Measurements from ENCODE around the gene SNCA. TPM values are rescaled to one million over a fixed set of nuclear protein-coding genes. Genes with fewer than 3 reads are reported as not detected.

SNCA gene
- polyA plus RNA-seq, 2 donors, result 2.0 to 7.4 TPM

GRCh38 chr4:89720981-89721380 lies 116.0 kb downstream of the SNCA start:
- no peak overlapping the region for H3K27ac ChIP-seq (ENCODE audit: low read depth in 2 of 2, low read length in 1 of 2)
- H3K4me1 ChIP-seq (ENCODE audit: control insufficient read depth in 2 of 2, insufficient read depth in 2 of 2, low read length in 1 of 2), result no peaks in the 10 kb centered on the region
- no peaks in the 10 kb centered on the region for H3K27me3 ChIP-seq (ENCODE audit: control insufficient read depth in 1 of 2, insufficient read depth in 2 of 2, low read length in 2 of 2)
- H3K9me3 ChIP-seq (ENCODE audit: control insufficient read depth in 2 of 2, insufficient read depth in 1 of 2, low read depth in 1 of 2, low read length in 1 of 2), result no peaks in the 10 kb centered on the region
- no peak overlapping the region for H3K4me3 ChIP-seq (ENCODE audit: low read depth in 1 of 2, low read length in 2 of 2)
- no peaks in the 10 kb centered on the region for H3K36me3 ChIP-seq (ENCODE audit: control insufficient read depth in 2 of 2, insufficient read depth in 2 of 2, low read length in 1 of 2)
- WGBS, 2 donors, result 49 to 55% methylated on average over 2 of the region's 2 CpGs

DNA sequence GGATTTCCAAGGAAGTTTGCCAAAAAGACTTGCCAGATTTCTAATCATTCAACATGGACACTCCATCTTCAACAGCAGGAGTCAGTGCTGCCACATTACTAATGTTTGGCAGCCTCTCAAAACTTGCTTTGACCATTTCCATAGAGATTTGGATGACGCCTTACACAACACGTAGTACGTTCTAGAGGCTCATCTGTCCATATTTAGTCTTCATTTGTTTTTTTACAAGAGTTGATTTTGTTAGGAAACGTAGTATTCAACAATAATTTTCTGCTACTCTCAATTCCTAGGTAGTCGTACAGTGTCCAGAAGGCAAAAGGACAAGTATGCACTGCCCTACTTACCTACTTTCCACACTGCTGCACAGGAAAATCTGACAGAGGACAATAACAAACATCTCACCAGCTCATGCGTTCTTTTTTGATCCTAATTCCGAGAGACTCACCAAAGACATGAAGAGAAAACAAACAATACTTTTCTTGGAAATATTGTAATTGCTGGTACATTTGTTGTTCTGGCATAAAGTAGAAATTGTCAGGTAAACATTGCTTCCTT lies 117.3 kb downstream of the SNCA start:
- Histone ChIP-seq H3K4me1 (ENCODE audit: control insufficient read depth in 2 of 2, insufficient read depth in 2 of 2, low read length in 1 of 2) (no peaks in the 10 kb centered on the region), H3K27ac (ENCODE audit: low read depth in 2 of 2, low read length in 1 of 2) (no peak overlapping the region), H3K9me3 (ENCODE audit: control insufficient read depth in 2 of 2, insufficient read depth in 1 of 2, low read depth in 1 of 2, low read length in 1 of 2) (no peaks in the 10 kb centered on the region), H3K27me3 (ENCODE audit: control insufficient read depth in 1 of 2, insufficient read depth in 2 of 2, low read length in 2 of 2) (no peaks in the 10 kb centered on the region), H3K36me3 (ENCODE audit: control insufficient read depth in 2 of 2, insufficient read depth in 2 of 2, low read length in 1 of 2) (no peaks in the 10 kb centered on the region), H3K4me3 (ENCODE audit: low read depth in 1 of 2, low read length in 2 of 2) (no peak overlapping the region)
- WGBS, 2 donors, result 83 to 88% methylated on average over 7 of the region's 7 CpGs

DNA sequence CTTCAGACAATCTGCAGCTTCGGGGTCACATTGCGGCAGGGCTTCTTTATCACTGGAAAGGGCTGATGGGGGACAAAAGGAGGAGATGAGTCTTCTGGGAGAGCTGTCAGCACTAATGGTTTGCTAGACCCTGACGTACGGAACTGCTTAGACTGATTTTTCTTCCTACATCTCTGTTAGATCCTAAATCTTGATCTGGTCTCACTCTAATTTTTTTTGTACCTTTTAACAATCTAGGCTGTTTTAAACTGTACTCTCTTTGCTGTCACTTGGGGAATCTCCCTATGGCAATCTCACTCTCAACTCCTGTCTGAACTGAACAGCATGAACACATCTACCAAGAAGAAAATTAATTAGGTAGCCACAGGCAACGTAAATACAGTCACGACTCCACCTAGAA lies 120.1 kb downstream of the SNCA start:
- 58 to 64% methylated on average over 6 of the region's 6 CpGs for WGBS, 2 donors
- H3K4me1 ChIP-seq (ENCODE audit: control insufficient read depth in 2 of 2, insufficient read depth in 2 of 2, low read length in 1 of 2), result no peaks in the 10 kb centered on the region
- no peaks in the 10 kb centered on the region for H3K9me3 ChIP-seq (ENCODE audit: control insufficient read depth in 2 of 2, insufficient read depth in 1 of 2, low read depth in 1 of 2, low read length in 1 of 2)
- H3K4me3 ChIP-seq (ENCODE audit: low read depth in 1 of 2, low read length in 2 of 2), result no peak overlapping the region
- no peak overlapping the region for H3K27ac ChIP-seq (ENCODE audit: low read depth in 2 of 2, low read length in 1 of 2)
- no peaks in the 10 kb centered on the region for H3K27me3 ChIP-seq (ENCODE audit: control insufficient read depth in 1 of 2, insufficient read depth in 2 of 2, low read length in 2 of 2)
- no peaks in the 10 kb centered on the region for H3K36me3 ChIP-seq (ENCODE audit: control insufficient read depth in 2 of 2, insufficient read depth in 2 of 2, low read length in 1 of 2)

GRCh38 chr4:89715631-89716030 lies 121.3 kb downstream of the SNCA start:
- no peaks in the 10 kb centered on the region for H3K4me1 ChIP-seq (ENCODE audit: control insufficient read depth in 2 of 2, insufficient read depth in 2 of 2, low read length in 1 of 2)
- no peak overlapping the region for H3K4me3 ChIP-seq (ENCODE audit: low read depth in 1 of 2, low read length in 2 of 2)
- no peaks in the 10 kb centered on the region for H3K9me3 ChIP-seq (ENCODE audit: control insufficient read depth in 2 of 2, insufficient read depth in 1 of 2, low read depth in 1 of 2, low read length in 1 of 2)
- H3K36me3 ChIP-seq (ENCODE audit: control insufficient read depth in 2 of 2, insufficient read depth in 2 of 2, low read length in 1 of 2), result no peaks in the 10 kb centered on the region
- no peak overlapping the region for H3K27ac ChIP-seq (ENCODE audit: low read depth in 2 of 2, low read length in 1 of 2)
- no peaks in the 10 kb centered on the region for H3K27me3 ChIP-seq (ENCODE audit: control insufficient read depth in 1 of 2, insufficient read depth in 2 of 2, low read length in 2 of 2)
- 96 to 97% methylated on average over 1 of the region's 1 CpG for WGBS, 2 donors

GRCh38 chr4:89712827-89713226 lies 124.1 kb downstream of the SNCA start:
- Histone ChIP-seq H3K36me3 (ENCODE audit: control insufficient read depth in 2 of 2, insufficient read depth in 2 of 2, low read length in 1 of 2) (no peaks in the 10 kb centered on the region), H3K9me3 (ENCODE audit: control insufficient read depth in 2 of 2, insufficient read depth in 1 of 2, low read depth in 1 of 2, low read length in 1 of 2) (no peaks in the 10 kb centered on the region), H3K27ac (ENCODE audit: low read depth in 2 of 2, low read length in 1 of 2) (no peak overlapping the region), H3K4me3 (ENCODE audit: low read depth in 1 of 2, low read length in 2 of 2) (no peak overlapping the region), H3K4me1 (ENCODE audit: control insufficient read depth in 2 of 2, insufficient read depth in 2 of 2, low read length in 1 of 2) (no peaks in the 10 kb centered on the region), H3K27me3 (ENCODE audit: control insufficient read depth in 1 of 2, insufficient read depth in 2 of 2, low read length in 2 of 2) (no peaks in the 10 kb centered on the region)
- 94 to 95% methylated on average over 4 of the region's 4 CpGs for WGBS, 2 donors

DNA sequence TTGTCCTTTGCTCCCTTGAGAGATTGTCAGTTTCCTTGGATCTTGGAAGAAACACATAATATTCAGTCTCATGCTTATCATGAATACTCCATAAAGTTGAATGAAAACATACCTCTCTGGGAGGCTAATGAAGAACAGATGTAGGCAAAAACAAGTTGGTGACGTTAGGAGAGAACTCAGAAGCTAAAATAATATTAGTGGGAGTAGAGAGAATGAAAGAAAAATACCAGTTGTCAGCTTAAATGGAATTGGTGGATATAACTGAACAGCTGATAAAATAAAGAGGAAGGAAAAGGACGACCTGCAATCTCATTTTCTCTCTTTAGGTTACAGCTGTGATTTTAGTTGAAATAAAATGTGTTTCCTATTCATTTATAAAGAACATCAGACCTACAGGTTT lies 124.8 kb downstream of the SNCA start:
- Histone ChIP-seq H3K36me3 (ENCODE audit: control insufficient read depth in 2 of 2, insufficient read depth in 2 of 2, low read length in 1 of 2) (no peaks in the 10 kb centered on the region), H3K4me1 (ENCODE audit: control insufficient read depth in 2 of 2, insufficient read depth in 2 of 2, low read length in 1 of 2) (no peaks in the 10 kb centered on the region), H3K4me3 (ENCODE audit: low read depth in 1 of 2, low read length in 2 of 2) (no peak overlapping the region), H3K9me3 (ENCODE audit: control insufficient read depth in 2 of 2, insufficient read depth in 1 of 2, low read depth in 1 of 2, low read length in 1 of 2) (no peaks in the 10 kb centered on the region), H3K27ac (ENCODE audit: low read depth in 2 of 2, low read length in 1 of 2) (no peak overlapping the region), H3K27me3 (ENCODE audit: control insufficient read depth in 1 of 2, insufficient read depth in 2 of 2, low read length in 2 of 2) (no peaks in the 10 kb centered on the region)
- WGBS, 2 donors, result 51 to 54% methylated on average over 2 of the region's 2 CpGs

DNA sequence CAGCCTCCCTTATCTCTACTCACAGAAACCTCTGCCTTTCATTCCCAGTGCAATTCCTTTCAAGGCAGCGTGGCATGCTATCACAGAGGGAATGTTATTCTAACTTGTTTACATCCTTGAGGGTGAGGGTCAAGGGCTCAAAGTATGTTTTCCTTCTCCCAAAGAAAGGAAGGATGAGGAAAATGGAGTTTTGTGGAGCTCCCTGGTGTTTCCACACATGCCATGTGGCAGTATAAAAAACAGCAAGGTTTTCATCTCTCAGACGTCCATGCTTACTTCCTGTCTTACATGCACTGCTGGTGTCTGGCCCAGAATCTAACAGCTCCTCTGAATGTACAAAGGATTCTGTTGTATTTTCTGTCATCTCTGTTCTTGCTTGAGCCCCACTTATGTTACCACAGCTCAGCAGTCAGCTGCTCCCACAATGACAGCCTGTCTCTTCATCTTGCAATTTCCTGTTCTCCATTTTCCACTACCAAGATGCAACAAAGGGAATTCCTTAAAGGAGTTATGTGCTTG lies 128.0 kb downstream of the SNCA start:
- Histone ChIP-seq H3K27me3 (ENCODE audit: control insufficient read depth in 1 of 2, insufficient read depth in 2 of 2, low read length in 2 of 2) (no peaks in the 10 kb centered on the region), H3K27ac (ENCODE audit: low read depth in 2 of 2, low read length in 1 of 2) (no peak overlapping the region), H3K36me3 (ENCODE audit: control insufficient read depth in 2 of 2, insufficient read depth in 2 of 2, low read length in 1 of 2) (no peaks in the 10 kb centered on the region), H3K4me3 (ENCODE audit: low read depth in 1 of 2, low read length in 2 of 2) (no peak overlapping the region), H3K9me3 (ENCODE audit: control insufficient read depth in 2 of 2, insufficient read depth in 1 of 2, low read depth in 1 of 2, low read length in 1 of 2) (no peaks in the 10 kb centered on the region), H3K4me1 (ENCODE audit: control insufficient read depth in 2 of 2, insufficient read depth in 2 of 2, low read length in 1 of 2) (no peaks in the 10 kb centered on the region)
- 44 to 60% methylated on average over 2 of the region's 2 CpGs for WGBS, 2 donors

- Histone ChIP-seq H3K4me3 (ENCODE audit: low read depth in 1 of 2, low read length in 2 of 2) (no peak overlapping the region), H3K4me1 (ENCODE audit: control insufficient read depth in 2 of 2, insufficient read depth in 2 of 2, low read length in 1 of 2) (no peaks in the 10 kb centered on the region), H3K27ac (ENCODE audit: low read depth in 2 of 2, low read length in 1 of 2) (no peak overlapping the region), H3K36me3 (ENCODE audit: control insufficient read depth in 2 of 2, insufficient read depth in 2 of 2, low read length in 1 of 2) (no peaks in the 10 kb centered on the region), H3K27me3 (ENCODE audit: control insufficient read depth in 1 of 2, insufficient read depth in 2 of 2, low read length in 2 of 2) (no peaks in the 10 kb centered on the region), H3K9me3 (ENCODE audit: control insufficient read depth in 2 of 2, insufficient read depth in 1 of 2, low read depth in 1 of 2, low read length in 1 of 2) (no peaks in the 10 kb centered on the region)
- 86% methylated on average over 5 of the region's 5 CpGs for WGBS, 2 donors
These were observed 129.5 kb downstream of the SNCA start for GRCh38 chr4:89707467-89707866.

DNA sequence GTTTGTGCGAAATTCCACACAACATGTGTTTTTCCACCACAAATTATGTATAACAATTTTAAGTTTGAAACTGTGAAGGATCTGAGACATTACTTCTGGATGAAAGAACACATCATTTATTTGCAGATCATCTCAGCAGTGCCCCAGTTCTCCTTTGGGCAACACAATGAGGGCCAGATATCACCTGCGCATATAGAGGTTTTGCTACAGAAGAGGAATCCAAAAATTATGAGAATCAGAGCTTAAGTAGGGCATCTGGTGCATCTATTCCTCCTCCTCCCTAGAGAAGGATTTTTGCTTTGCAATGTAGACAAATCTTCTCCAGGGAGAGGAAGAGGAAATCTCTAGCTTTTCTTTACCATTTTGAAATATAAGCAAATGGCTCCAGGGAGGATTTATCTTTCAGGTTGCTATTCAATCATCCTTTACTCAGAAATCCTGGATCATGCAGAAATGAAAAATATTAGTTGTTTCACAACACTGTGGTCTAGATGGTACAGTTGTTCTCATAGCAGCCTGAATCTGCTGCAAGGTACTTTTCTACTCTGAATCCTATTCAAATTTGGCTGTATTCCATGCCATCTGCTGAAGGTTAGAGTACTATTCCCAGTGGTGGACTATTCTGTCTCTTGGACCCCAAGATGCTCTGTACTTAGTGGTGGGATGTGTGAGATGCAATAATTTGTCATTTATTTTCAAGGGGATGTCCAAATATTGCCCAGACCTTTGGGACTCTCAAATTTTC lies 132.1 kb downstream of the SNCA start:
- 88 to 96% methylated on average over 2 of the region's 2 CpGs for WGBS, 2 donors
- peaks cover 0 to 2% of the 10 kb centered on the region in 2 donors for H3K9me3 ChIP-seq (ENCODE audit: control insufficient read depth in 2 of 2, insufficient read depth in 1 of 2, low read depth in 1 of 2, low read length in 1 of 2)
- H3K4me3 ChIP-seq (ENCODE audit: low read depth in 1 of 2, low read length in 2 of 2), result no peak overlapping the region
- no peaks in the 10 kb centered on the region for H3K36me3 ChIP-seq (ENCODE audit: control insufficient read depth in 2 of 2, insufficient read depth in 2 of 2, low read length in 1 of 2)
- no peaks in the 10 kb centered on the region for H3K4me1 ChIP-seq (ENCODE audit: control insufficient read depth in 2 of 2, insufficient read depth in 2 of 2, low read length in 1 of 2)
- no peaks in the 10 kb centered on the region for H3K27me3 ChIP-seq (ENCODE audit: control insufficient read depth in 1 of 2, insufficient read depth in 2 of 2, low read length in 2 of 2)
- no peak overlapping the region for H3K27ac ChIP-seq (ENCODE audit: low read depth in 2 of 2, low read length in 1 of 2)
